ENCODE measurements around the gene IGSF3.

IGSF3 gene

DNA sequence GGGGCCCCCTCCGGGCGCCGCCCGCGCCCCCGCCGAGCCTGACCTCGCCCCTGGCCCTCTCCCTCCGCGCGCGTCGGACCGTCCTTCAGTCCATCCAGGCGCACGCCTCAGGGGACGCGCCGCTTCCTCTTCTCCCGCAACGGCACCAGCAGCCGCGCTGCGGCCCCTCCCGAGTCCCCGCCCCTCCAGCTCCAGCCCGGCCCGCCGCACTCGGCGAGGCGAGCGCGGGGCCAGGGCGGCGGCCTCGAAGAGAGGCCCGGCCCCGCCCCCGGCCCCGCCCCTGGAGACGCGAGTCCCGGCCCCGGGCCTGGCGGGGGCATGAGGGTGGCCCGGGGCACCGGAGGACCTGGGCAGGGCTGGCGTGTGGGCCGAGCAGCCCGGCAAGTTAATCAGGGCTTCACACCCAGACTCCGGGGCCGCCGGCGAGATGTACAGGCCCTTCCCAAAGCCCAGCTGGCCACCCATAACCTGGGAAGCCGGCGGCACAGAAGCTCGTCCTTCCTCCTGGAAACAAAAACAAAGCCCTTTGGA is at the start of gene IGSF3:
Gene IGSF3 (minus strand): TSS at position 159 of the 531 bp plus-strand sequence. CDS start 1,407 bp downstream, outside the sequence.
- DNase-seq (ENCODE audit: low read depth in 3 of 3), result peak; percentile 9 to 64 (median 13)

- DNase-seq (ENCODE audit: low read depth in 3 of 3), result no peak
These were observed 49.8 kb upstream of the IGSF3 start for GRCh38 chr1:116717318-116717717.

DNA sequence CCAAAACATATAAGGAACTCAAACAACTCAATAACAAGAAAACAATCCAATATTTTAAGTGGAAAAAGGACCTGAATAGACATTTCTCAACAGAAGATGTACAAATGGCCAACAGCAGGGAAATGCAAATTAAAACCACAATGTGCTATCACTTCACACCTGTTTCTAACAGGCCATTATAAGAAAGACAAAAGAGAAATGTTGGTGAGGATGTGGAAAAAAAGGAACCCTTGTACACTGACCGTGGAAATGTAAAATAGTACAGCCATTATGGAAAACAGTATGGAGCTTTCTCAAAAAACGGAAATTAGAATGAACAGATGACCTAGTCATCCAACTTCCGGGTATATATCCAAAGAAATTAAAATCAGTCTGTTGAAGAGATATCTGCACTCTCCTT is 48.9 kb upstream of the IGSF3 start:
- no peak for DNase-seq (ENCODE audit: low read depth in 3 of 3)

- no peak for DNase-seq (ENCODE audit: low read depth in 3 of 3)
These were observed 45.9 kb upstream of the IGSF3 start for GRCh38 chr1:116713474-116713873.

DNA sequence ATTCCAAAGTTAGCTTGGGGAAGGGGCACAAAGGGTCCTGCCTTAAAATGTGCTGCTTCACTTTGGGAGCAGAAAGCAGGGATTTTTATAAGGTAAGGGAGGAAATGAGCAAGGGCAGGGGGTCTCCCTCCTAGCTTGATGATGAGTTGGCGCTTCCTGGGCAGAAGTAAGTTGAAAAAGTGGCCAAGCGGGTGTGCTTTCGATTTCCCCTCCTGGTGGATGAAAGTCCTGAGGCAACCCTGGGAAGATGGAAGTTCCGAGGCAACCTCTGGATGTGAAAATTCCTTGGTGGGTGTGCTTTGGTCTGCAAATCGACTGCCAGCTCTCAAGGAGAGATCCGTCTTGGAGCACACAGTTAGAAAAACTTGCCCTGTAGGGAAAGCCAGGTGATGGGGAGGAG is 45.0 kb upstream of the IGSF3 start:
- DNase-seq (ENCODE audit: low read depth in 3 of 3), result no peak

GRCh38 chr1:116711263-116711840 is 43.8 kb upstream of the IGSF3 start:
- peak in 2 of 3 donors; percentile 21 to 22 for DNase-seq (ENCODE audit: low read depth in 3 of 3)

- no peak for DNase-seq (ENCODE audit: low read depth in 3 of 3)
These were observed 43.1 kb upstream of the IGSF3 start for GRCh38 chr1:116710420-116711262.

GRCh38 chr1:116709666-116710167 is 42.2 kb upstream of the IGSF3 start:
- DNase-seq (ENCODE audit: low read depth in 3 of 3), result no peak

GRCh38 chr1:116708255-116708900 is 40.8 kb upstream of the IGSF3 start:
- no peak for DNase-seq (ENCODE audit: low read depth in 3 of 3)

DNA sequence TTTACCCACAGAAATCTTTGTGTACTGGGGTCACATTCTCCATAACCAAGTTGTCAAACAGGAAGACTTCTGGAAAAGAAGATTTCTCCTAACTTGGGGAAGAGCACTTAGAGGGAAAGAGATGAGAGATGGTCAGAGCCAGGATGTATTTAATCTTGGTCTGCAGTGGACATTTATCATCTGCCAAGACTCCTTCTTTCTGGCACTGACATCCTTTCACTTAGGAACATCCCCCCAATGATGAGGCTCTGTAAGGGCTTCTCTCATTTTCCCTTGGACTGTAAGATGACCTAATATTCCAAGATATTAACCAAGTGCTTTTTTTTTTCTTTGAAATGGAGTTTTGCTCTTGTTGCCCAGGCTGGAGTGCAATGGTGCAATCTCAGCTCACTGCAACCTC is 39.3 kb upstream of the IGSF3 start:
- no peak for DNase-seq (ENCODE audit: low read depth in 3 of 3)

- DNase-seq (ENCODE audit: low read depth in 3 of 3), result no peak
These were observed 38.6 kb upstream of the IGSF3 start for GRCh38 chr1:116706123-116706522.

DNA sequence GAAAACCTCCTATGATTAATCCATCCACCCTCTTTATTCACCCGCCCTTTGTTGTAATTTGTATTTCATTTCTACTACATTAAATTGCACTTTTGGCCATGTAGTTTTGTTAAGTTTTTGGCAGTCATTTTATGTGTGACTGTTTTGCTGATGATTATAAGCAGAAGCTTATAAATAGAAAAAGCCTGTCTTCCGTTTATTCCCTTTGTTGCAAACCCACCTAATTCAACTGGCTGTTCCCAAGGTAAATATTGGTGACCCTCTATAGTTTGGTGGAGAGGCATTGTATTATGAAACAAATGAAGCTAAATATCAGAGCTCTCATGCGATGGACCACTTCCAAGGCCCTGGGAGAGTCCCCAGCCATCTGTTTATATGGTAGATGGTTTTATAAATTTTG is 36.7 kb upstream of the IGSF3 start:
- DNase-seq (ENCODE audit: low read depth in 3 of 3), result no peak

DNA sequence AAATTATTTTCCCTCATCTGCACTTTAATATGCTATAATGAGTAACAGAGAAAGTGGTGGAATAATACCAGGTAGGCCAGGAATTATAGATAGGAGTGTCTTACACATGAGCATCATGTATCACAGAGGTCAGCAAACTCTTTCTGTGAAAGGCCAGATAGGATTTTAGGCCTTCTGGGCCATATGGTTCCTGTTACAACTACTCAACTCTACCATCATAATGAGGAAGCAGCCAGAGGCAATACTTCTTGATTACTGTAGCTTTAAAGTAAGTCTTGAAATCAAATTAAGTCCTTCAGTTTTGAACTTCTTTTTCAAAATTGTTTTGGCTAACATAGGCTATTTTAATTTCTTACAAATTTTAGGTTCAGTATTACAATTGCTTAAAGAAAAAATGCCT is 32.1 kb upstream of the IGSF3 start:
- no peak for DNase-seq (ENCODE audit: low read depth in 3 of 3)

- DNase-seq (ENCODE audit: low read depth in 3 of 3), result no peak
These were observed 30.7 kb upstream of the IGSF3 start for GRCh38 chr1:116698244-116698595.

GRCh38 chr1:116697548-116698243 is 30.2 kb upstream of the IGSF3 start:
- DNase-seq (ENCODE audit: low read depth in 3 of 3), result no peak

DNA sequence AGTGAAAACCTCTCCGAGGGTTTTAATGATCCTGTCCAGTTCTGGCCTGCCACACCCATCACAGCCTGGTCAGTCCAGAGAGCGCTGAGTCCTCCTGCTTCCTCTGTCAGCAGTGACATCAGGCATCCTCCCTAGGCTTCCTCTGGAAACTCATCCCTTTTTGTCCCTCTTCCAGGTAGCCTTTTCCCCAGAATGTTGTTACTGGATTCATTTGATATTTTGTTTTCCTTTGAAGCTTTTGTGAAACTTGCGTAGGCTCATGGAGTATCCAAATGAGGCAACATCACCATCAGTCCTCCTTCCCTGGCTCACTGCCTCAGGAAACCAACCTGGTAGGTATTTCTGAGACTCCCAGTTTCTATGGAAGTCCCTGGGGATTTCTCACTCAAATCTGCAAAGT is 27.0 kb upstream of the IGSF3 start:
- DNase-seq (ENCODE audit: low read depth in 3 of 3), result no peak

- DNase-seq (ENCODE audit: low read depth in 3 of 3), result no peak
These were observed 26.4 kb upstream of the IGSF3 start for GRCh38 chr1:116693759-116694480.

- no peak for DNase-seq (ENCODE audit: low read depth in 3 of 3)
These were observed 25.3 kb upstream of the IGSF3 start for GRCh38 chr1:116692879-116693278.

DNA sequence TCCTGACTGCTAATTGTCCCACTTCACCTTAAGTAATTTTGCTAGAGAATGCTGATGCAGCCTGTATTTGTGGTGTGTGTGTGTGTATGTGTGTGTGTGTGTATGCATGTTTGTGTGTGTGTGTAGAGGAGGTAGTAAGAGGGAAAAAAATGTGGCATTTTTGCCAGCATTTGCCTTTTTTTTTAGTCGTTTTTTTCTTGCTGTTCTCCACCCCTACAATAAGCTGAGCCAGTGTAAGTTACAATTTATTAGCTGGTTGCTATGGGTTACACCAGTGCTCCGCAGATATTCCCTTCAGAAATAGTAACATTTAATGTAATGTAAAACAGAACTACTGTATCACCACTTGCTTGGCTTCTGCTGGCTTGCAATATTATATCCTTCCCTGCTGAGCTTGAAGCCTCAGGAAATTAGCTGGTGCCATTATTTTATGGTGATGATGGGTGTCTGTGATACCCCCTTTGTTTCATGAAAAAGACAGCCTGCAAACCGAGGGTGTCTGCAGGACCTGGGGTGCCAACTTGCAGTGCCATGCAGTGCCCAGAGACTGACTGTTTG is 23.4 kb upstream of the IGSF3 start:
- DNase-seq (ENCODE audit: low read depth in 3 of 3), result no peak

DNA sequence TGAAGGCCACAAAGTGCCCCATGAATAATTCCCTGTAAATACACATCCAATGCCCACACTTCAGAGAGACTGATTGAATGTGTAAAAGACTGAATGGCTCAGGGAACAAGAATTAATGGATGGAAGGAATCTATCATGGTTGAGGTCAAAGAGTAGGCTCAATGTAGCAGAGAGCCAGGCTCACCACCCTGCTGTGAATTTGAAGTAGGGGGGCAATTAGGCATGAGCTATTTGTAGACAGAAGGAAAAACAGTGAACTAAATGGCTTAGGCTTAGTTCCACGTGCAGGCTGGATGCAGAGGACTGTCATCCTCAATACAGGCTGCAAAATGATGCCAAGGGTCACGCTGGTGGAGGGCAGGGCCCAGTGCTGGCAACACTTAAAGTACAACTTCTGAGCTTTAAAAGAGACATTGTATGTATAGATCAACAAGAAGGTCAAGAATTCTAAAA is 22.9 kb upstream of the IGSF3 start:
- DNase-seq (ENCODE audit: low read depth in 3 of 3), result no peak

All from stimulated activated CD4-positive, alpha-beta T cell treated with anti-CD3 and anti-CD28 coated beads, TNF-alpha, amount 100 ng/mL, for 48 hours (primary cell).